Ecto neural progenitor cell (in vitro differentiated cells): Measurements from ENCODE around the gene TLCD3A.
"Not testable (repeated sequence)": the region's sequence is repeated elsewhere in the genome, so short reads cannot be mapped to it uniquely, and the experiment has no call there.

ENCODE experiments used
- DNase-seq: peaks from one replicate; pipeline ENCODE4 v3.0.0-alpha.2; 2018; ENCODE audit warnings: low spot score

The TLCD3A gene

DNA sequence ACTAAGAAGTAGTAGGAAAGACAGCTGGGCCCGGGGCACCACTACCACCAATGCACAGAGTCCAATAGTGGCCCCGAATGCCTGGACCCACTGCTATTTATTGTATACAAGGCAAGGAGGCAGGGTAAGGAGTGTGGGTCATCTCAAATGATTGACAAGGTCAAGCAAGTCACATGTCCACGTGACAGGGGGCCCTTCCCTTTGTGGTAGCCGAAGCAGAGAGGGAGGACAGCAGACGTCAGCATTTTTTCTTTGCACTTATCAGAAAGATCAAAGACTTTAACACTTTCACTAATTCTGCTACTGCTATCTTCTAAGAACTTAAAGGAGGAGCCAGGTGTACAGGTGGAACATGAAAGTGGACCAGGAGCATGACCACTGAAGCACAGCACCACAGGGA lies 24.3 kb upstream of the TLCD3A start:
- DNase-seq, result no peak

DNA sequence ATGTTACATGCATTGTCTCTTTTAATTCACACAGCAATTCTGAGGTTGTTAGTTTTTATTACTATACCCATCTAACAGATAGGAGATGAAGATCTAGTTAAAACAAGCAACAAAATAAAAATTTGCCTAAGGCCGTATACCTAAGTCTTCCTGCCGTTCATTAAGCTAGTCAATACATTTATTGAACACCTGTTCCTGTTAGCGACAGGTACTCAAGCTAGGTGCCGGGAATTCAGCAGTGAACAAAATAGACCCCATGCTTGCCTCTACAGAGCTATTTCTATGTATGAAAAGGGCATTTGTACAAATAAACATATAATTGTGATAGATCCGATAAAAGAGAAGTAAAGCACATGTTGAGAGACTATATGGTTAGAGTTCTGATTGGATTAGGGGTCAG lies 14.3 kb upstream of the TLCD3A start:
- DNase-seq, result no peak

DNA sequence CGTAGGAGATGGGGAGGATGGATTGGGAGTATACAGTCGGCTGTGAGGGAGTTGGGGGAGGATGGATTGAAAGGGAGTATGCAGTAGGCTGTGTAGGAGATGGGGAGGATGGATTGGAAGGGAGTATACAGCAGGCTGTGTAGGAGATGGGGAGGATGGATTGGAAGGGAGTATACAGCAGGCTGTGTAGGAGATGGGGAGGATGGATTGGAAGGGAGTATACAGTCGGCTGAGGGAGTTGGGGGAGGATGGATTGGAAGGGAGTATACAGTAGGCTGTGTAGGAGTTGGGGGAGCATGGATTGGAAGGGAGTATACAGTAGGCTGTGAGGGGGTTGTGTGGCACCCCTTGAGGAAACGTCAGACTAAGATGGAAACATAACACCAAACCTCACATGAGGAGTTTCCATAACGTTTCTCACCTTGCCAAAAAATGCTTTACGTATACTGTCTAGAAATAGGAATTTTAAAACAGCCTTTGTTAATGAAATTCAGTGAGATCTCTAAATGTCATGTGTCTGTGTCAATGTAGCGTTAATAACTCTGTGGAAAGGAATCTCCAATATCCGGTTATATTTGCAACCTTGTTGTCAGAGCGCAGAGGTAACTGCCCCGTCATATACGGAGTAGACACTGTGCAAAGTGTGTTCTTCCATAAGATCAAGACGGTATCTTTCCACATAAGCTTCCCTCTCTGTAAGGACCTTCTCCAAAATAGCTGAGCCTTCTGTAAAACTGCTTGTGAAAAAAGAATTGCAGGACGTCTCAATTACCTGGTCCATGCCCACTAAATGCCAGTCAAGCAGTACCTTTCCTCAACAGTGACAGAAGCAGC lies 11.5 kb upstream of the TLCD3A start:
- DNase-seq, result no peak

DNA sequence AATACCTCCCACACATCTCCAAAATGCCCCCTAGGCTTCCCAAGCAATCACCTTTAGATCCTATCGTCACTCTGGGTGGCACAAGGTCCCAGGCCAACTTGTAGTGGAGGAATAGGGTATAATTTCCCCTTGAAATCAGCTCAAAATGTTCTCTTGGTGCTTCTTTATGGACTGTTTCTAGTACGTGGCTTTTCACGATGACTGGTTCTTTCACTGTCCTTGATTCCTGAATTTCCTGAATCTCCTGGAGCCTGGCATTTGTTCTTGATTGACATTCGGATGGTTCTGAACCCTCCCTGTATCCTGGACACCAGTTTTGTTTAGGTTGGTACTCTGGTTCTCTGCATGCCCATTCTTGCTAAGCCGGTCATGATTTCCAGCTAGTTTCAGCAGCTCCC lies 10.9 kb upstream of the TLCD3A start:
- no peak for DNase-seq

DNA sequence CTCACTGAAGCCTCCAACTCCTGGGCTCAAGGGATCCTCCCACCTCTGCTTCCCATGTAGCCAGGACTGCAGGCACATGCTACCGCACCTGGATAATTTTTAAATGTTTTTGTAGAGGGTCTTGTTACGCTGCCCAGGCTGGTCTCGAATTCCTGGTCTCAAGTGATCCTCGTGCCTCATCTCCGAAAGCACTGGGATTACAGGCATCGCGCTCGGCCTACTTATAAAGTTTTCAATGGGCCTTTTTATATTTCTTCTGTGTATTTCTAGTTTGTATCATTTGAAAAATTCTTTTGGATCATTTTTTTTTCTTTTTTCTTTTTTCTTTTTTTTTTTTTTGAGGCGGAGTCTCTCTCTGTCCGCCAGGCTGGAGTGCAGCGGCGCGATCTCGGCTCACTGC lies 7.3 kb upstream of the TLCD3A start:
- DNase-seq, result no peak

DNA sequence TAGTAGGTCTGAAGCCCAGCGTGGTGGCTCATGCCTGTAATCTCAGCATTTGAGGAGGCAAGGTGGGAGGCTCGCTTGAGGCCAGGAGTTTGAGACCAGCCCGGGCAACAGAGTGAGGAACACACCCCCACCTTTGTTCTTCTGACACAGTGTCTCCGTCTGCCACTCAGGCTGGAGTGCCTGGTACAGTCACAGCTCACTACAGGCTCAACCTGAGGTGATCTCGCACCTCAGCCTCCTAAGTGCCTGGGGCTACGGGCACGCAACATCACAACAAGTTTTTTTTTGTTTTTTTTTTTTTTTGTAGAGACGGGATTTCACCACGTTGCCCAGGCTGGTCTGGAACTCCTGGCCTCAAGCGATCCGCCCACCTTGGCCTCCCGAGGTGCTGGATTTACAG lies 6.7 kb upstream of the TLCD3A start:
- no peak for DNase-seq

DNA sequence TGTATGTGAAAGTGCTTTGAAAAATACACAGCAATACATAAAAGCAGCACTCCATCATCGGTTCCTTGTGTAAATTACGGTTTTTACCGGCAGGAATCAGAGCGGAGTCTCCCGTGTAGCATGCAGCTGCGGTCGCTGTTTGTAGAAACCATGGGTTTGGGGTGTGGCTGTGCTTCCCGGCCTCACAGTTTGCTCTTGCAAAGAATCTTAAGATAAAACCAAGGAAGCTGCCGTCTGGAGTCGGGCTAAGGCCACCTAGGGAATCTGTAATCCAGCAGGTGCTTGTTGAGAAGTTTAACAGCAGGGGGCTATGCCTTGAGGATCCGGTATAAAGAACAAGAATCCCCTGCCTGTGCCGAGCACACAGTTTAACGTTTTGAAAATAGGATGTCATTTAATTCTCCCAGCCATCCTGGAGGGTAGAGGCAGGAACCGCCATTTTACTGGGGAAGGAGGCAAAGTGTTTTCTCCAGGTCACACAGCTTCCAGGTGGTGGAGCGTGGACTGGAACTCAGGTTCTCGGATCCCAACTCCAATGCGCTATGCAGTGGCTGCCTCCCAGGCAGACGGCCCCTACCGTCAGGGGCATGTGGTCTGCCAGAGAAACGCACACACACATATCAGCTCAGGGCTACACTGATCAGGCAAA lies 6.0 kb upstream of the TLCD3A start:
- no peak for DNase-seq

DNA sequence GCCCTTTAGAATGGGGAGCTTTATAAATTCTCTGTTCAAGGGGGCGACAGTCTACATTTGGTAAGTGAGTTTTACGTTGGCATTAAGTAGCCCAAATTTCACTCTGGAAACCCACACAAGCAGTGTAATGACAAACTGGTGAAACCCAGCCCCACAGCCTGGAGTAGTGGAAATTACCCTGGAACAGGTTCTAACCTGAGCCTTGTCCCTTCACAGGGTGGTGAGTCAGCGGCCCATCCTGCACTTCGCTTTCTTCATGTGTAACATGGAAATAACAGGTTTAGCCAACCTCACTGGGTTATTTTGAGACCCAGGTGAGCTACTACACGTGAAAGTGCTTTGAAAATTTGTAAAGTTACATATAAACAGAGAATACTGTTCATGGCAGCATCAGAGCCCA lies 3.5 kb upstream of the TLCD3A start:
- DNase-seq, result no peak

DNA sequence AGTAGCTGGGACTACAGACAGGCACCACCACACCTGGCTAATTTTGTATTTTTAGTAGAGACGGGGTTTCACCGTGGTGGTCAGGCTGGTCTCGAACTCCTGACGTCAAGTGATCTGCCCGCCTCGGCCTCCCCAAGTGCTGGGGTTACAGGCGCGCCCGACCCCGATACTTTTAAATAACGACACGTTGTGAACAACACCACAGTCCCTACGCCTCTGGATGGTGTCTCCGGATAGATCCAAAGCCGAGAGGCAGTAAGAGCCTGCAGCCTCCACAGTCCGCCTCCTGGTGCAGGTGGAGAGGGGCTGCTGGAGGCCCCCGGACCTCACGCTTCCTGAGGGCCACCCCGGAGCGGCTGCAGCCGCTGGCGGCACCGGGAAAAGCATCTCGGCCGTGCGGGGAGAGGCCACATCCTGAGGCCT lies 741 bp upstream of the TLCD3A start:
- DNase-seq, result no peak

DNA sequence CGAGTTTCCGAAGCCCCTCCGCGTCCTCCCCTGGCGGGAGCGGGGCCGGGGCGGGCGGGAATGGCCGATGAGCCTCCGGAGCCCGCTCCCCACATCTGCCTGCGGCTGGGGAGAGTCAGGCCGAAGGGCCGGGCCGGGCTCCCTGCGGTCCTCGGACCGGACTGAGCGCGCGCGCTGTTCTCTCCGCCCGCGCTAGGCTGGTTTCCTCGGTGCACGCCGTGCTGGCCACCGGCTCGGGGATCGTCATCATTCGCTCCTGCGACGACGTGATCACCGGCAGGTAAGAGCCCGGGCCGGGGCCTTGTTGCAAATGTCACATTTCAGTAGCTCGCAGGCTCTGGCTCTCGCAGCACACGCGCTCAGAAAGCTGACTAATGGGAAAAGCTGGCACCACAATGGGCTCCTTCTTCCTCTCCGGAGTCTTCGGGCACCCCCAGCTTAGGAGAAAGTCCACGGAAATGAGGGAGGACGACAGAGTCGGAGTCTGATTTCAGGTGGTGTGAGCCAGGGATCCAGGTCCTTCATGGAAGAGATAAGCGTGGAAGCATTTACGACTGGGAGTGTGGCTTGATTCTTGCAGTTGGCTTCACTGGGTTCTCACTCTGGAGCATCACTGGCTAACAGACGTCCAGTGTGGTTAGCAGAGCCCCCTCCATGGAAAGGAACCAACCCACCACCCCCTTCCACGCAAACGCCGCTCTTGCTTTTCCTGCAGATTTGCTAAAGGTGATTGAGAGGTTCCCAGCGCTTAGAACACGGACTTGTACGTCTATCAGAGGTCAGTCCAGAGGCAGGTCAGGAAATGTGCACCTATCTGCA lies 715 bp downstream of the TLCD3A start:
- DNase-seq, result peak; percentile 75

DNA sequence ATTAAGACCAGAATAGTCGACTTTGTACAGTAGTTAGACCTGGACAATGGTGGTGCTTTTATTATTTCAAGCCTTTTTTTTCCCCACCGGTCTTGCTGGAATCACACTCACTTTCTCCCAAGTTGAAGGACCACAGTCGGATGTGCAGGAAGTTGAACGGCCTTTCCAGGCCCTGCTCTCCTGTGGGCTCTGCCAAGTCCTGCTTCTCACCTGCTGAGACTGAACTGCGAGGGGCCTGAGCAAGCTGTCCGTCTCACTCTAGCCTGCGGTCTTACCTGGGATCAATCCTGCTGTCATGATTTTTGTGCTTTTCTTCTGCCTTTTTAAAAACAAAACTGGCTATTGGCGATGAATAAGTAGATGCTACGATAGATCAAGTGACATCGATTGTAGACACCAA lies 1.3 kb downstream of the TLCD3A start:
- no peak for DNase-seq

DNA sequence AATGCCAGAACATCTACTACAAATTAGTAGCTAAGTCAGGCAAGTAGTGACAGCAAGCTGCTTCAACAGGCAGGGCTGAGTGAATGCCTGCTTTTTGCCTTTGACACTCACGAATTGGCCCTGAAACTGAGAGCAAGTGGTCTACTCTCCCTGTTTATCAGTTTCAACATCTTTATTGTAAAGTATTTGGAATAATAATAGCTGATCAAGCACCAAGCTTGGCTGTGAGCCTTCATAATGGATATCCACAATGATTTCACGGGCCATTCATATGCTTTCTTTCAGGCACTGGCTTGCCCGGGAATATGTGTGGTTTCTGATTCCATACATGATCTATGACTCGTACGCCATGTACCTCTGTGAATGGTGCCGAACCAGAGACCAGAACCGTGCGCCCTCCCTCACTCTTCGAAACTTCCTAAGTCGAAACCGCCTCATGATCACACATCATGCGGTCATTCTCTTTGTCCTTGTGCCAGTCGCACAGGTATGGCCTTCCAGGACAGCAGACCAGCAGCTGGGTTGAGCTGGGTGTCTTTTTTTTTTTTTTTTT lies 5.2 kb downstream of the TLCD3A start:
- no peak for DNase-seq

DNA sequence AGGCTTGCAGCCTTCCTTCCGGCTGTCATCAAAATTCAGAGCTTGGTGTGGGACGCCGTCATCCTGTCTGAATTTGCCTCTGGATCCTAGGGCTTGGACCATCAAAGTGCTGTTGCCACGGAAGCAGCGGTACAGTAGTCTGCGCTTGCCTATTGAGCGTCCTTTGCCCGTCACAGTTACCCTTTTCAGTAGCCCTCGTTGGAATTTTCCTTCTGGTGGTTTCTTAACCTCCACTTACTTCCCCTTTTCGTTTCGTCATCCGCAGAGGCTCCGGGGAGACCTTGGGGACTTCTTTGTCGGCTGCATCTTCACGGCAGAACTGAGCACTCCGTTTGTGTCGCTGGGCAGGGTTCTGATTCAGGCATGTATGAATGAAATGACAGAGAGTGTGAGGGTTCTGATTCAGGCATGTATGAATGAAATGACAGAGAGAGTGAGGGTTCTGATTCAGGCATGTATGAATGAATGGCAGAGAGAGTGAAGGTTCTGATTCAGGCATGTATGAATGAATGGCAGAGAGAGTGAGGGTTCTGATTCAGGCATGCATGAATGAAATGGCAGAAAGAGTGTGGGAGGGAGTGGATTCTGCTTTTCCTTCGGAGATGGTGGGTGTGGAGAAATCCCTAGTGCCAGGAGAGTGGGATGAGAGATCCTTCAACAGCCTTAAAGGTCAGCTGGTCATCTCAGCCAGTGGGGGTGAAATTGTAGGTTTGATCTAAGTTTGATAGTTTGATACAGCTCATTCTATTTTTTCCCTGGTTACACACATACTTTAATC lies 8.0 kb downstream of the TLCD3A start:
- DNase-seq, result no peak

DNA sequence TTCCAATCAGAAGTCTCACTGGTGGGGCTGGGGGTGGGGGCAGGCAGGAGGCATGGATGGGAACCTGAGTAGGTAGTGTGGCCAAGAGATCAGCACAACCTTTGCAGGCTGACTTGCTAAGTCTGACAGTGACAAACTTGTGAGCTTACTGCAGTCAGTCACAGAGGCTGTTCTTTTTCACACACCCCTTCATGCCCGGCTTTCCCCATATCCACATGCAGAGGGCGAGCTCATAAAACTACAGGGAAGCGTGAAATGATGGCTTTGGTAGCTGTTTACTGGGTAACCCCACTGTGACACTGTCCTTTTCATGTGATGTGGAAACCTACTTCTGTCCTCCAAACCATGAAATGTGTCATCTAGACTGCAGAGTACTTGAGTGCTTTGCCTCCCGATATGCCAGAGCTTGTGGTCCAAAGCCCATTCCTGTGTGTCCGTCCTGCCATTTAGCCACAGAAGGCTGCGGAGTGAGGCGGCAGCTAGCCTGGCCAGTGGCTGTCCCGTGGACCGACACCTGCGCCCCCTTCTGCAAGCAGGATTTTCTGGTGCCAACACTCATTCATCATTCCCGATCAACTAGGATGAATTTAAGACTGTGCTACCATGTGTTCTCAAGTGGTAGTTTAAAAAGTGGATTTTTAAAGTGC lies 9.9 kb downstream of the TLCD3A start:
- no peak for DNase-seq

DNA sequence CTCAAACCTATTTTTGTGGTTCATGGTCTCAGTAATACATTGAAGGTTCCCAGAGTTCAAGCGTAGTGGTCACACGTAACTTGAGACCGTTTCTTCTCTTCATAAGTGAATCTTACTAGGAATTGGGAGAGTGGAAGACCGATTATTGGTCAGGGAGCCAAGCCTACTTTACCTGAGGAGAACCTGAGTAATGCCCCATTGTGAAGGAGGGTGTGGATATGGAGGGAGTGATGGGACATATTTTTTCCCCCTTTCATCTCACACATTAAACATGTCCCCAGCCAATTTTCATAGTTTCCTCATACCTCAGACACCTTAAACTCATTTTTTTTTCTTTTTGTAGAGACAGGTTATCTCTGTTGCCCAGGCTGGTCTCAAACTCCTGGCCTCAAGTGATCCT lies 10.7 kb downstream of the TLCD3A start:
- DNase-seq, result no peak

DNA sequence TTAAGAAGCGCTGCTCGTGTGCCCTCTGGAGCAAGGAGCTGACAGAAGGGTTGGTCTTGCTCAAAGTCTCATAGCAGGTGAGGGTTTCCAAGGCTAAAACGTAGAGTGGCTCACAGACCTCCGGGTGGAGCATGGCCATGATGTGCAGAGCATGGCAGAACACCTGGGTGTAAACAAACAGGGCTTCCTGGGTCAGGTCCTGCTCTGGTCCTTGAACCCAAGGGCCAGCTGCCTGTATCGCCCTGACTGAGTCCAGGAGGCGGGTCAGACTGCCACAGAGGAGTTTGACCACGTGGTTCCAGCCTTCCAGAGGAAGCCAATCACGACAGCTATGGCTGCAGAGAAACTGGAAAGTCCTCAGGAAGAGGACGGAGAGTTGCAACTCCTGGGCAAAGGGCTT lies 12.5 kb downstream of the TLCD3A start:
- DNase-seq, result no peak

DNA sequence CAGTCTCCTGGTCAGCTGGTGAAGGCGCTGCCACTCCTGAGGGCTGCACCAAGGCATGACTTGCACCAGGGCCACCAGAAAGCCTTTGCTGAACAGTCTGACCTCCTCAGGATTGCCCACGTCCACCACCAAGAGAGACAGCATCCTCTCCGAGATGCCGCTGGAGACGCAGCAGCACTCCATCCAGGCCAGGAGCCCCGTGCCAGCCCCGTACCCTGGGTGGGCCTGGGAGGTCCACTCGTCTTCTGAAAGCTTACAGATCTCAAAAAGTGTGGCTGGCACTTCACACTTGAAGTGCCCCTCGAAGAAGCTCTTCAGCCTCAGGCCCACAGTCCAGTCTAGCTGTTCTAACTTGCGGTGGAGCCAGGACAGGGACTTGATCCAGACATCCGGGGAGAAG lies 13.0 kb downstream of the TLCD3A start:
- DNase-seq, result no peak

DNA sequence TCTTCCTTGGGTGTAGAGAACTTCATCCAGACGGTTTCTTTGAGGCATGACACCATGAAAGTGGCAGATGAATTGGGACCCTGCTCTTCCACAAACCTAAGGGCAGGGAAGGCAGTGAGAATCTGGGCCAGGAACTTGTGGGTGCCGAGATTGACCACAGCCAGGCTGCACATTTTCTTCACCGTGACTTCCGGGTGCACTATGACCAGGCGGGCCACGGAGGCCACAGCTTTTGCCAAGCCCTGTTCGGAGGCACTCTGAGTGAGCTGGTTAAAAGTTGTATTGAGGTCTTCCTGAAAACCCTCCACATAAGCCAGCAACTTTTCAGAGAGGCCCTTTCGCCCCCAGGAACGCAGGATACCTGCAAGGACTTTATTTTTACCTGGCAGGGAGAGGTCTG lies 13.8 kb downstream of the TLCD3A start:
- DNase-seq, result no peak

DNA sequence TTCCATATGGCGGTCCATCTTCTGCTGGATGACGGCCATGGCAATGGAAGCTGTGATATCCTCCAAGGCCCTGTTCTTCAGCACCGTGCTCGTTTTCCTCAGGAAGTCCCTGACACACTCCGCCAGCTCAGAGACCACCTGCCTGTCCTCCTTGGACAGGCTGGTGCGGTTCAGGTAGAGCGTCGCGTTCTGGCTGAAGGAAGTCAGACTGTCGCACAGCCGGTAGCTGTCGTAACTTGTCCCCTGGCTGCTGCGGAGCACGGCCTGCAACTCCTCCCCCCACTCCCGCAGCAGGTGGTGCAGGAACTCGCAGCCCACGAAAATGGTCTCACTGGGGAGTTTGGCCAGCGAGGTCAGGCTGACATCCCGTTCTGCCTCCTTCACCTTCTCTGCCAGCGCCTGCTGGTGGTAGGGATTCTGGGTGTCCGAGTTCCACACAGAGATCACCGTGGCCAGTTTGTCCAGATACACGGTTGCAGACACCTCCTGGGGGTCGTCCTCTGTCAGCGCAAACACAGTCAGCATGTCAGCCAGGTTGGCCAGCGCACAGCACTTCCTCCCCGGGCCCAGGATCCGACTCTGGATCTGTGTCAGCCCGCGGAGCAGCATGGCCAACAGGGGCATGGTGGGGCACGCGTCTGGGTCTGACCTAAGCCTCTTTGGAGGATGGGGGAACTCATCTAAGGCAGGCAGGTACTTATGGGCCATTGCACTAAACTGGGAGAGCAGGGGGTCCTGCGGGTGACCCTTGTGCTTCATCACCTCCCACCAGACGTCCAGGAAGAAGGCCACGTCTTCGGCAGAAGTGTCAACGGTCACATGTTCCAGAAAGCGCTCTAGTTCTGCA lies 14.6 kb downstream of the TLCD3A start:
- no peak for DNase-seq

DNA sequence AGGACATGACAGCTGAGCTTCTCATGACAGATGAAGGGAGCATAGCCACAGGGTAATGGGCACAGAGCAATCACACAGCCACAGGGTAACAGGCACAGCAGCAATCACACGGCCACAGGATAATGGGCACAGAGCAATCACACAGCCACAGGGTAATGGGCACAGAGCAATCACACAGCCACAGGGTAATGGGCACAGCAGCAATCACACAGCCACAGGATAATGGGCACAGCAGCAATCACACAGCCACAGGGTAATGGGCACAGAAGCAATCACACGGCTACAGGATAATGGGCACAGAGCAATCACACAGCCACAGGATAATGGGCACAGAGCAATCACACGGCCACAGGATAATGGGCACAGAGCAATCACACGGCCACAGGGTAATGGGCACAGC lies 16.2 kb downstream of the TLCD3A start:
- DNase-seq, result not testable (repeated sequence)
